Central memory CD4-positive, alpha-beta T cell (primary cell): ENCODE measurements around the gene PITRM1.

ENCODE experiments used
- DNase-seq: peaks from one replicate; pipeline ENCODE4 v3.0.0; 2022

PITRM1 gene

DNA sequence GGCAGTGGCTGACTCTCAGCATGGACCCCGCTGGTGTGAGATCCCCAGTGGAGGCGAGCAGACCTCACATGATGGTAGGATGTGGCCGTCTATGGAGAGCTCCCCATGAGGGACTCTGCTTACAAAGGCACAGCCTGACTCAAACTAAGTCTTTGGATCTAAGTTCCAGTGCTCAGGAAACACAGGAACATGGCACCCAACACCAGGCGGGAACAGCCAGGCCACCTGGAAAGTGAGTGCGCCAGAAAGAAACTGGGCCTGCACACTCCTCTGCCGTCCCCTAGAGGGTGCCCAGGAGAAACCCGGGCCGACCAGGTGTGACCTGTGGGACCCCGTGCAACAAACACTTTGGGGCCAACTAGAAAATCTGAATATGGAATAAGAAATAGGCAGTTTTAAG lies 10.0 kb downstream of the PITRM1 start:
- DNase-seq, result no peak

DNA sequence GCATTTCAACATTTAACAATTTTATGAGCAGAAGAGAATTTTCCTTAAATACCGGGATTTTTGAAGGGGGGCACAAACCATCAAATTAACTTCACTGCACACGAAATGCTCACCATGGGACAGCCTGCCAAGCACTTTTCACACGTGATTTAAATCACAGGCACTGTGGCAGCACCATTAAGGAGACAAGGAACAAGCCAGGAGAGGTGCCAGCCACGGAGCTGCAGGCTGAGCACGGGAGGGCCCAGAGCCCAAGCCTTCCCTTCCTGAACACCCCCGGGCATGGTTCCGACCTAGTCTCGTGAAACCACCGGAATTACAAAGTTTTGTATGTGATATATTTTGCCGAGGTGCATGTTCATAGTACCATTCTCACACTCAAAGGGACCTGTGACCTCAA lies 13.4 kb downstream of the PITRM1 start:
- DNase-seq, result no peak

DNA sequence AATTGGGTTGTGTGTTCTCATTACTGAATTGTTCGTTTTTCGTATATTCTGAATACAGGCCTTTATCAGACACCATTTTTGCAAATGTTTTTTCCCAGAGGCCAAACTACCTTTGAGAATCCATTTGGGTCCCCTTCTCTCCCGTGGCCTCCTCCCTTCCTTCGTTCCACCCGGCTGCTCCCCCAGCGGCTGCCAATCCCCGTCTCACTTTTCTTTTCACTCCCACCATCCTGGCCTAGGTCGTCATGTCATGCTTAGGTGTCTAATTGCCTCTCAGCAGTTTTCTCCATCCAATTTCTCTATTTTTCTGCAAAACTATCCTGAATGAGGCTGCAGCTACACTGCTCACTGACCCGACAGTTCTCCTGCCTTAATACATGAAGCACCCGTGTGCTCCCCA lies 17.9 kb downstream of the PITRM1 start:
- no peak for DNase-seq

DNA sequence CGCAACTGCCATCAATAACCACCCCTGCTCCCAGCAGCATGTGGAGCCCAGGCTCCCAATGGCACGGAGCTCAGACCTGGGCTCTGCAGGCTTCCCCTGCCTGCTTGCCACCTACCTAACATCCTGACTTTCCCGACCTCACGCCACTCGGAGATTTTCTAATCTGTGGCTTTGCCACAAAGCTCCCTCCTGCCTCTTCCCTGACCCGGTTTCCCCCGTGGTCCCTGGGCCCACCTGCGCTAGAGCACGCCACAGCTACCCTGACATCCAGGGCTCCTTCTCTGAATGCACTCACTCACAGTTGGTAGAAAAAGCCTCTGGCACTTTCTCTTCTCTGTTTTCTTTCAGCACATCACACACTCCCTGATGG lies 20.0 kb downstream of the PITRM1 start:
- DNase-seq, result no peak

DNA sequence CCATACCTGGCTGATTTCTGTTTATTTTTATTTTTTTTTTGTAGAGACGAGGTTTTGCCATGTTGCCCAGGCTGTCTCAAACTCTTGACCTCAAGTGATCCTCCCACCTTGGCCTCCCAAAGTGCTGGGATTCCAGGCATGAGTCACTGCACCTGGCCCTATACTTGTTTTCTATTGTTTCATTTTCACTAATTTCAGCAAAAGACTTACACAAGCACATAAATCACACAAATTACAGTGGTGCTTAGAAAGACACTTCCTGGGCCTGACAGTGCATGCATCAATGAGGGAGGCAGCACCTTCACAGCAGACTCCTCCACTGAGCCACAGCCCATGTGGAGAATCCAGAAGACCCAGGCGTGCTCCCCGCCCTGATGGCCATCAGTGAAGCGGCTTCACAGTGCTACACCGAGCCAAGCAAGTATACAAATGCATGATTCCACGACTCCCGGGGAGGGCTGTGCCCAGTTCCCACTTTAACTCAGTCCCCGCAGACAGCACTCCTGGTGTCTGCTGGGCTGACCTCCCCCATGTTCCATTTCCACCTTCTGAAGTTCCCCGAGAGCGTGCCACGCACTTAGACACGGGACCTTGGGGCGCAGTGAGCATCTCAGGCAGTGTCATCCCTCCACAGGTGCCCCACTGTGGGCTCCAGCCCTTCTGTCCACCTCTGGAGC lies 20.6 kb downstream of the PITRM1 start:
- no peak for DNase-seq

DNA sequence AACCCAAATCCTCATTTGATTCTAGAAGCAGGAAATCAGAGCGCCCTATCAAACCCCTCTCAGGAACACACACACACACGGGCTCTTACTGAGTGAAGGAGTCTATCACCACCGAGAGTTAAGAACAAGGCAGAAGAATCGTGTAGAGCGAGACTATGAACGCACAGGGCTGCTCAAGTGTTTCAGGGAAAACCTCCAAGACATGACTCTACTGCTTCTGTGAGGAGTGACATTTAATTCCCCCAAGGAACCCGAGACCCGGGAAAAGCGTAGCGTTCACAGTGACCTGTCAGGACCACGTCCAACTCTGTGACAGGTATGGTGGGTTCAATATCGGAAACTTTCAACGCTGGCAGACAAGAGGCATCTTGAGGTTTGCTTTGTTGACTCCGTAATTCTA lies 21.6 kb downstream of the PITRM1 start:
- no peak for DNase-seq

DNA sequence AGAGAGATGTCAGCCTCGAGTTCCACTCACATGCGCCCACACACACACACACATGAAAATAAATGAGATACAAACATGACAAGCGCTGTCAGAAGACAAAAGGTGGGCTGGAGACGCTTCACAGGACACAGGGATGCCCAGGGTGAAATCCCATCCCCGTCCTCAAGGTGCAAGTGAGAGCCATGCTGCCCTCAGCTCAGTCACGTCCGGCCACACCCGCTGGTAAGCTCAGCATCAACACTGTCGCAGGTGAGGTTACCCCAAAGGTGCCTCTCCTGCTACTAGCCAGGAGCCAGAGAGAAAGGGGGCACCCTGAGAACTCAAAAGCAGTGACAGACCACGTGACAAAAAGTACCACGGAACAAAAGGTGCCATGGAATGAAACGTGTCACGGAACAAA lies 22.2 kb downstream of the PITRM1 start:
- no peak for DNase-seq

DNA sequence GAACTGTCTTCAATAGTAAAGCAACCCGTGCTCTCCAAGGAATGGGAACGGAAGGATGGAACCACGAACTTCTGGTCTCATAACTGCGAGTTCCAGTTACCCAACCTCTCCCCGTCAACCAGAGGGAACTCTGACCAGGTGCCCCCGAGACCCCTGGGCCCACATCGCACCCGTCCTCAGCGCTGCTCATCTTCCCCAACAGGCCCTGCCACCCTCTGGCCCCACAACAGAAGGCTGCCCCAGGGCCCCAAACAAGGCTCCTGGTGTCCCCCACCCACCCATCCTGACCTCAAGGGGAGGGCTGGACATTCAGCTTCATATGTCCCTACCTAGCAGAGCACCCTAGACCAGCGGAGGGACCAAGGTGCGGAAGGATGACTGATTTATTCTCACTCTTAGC lies 22.7 kb downstream of the PITRM1 start:
- no peak for DNase-seq

DNA sequence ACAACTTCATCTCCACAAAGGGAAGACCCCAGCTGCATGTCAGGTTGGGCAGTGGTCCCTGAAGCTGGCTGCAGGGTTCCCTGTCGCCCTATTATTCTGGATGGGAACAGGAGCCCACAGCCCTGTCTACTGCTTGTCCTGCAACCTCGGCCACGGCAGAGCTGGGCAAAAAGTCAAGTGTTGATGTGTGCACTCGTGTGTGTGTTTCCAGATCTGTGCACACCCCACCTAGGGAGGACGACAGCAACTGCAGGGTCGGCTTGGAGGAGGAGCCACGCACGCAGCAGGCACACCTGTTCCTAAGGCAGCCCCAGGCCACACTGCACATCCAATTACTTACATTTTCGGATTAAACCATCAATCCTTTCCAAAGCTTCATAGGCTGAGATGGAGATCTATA lies 23.6 kb downstream of the PITRM1 start:
- no peak for DNase-seq

DNA sequence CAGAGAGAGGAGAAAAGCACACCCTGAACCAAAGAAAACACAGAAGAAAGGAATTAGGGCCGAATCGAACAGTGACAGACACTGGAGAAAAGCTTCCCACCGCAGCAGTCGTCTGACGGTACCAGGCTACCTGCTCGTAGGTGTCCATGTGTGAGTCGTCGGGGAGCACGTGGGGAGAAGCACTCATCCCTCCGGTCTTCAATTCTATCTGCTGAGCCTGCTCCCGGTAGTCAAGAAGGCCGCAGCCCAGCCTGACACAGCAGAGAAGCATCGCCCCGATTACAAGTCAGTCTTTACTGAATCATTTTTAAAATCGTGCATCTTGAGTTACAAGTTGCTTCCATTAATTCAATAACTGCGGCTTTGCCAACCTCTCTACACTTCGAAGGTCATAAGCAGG lies 24.5 kb downstream of the PITRM1 start:
- no peak for DNase-seq

DNA sequence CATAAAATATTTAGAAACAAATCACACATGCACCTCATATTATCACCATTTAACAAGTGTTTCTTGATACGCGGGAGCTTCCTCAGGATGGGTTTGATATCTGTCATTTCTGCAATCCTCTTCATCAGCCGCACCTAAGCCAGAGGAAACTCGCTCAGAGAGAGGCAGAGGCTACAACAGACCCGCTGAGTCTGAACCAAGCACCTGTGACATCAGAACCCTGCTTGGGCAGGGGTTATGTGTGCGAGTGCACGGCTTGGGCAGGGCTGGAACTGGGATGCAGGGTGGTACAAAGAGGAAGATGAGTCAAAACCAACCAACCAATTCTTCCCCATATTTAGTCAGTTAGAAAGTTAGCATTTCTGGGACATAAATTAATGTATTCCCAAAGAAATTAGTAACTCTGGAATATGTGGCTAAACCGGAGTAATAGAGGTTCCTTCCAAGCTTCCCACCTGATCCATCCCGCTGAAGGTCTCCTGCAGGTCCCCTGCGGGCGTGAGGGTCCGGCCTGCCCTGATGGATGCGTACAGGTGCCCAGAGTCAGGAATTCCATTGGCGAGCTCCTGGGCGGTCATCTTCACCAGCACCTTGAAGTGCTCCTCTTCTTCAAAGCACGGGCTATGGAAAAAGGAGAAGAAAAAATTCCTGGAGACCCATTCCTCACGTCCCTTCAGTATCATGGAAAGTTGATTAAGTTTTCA lies 25.3 kb downstream of the PITRM1 start:
- DNase-seq, result no peak

DNA sequence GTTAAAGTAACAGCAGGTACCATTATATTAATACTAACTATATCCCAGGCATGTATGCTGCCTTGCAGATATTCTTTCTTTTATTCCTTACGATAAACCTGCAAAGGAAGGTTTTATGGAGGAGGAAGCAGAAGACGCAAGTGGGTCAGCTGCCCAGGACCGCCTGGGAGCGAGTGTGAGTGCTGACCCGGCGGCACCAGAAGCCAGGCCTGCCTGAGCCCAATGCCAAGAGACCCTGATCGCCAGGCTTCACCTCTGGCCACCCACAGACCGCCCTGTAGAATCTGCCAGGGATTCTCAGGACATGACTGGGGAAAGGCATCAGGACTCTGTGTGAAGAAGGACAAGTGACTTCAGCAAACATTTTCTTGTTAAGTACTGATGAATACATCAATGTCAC lies 26.3 kb downstream of the PITRM1 start:
- no peak for DNase-seq

DNA sequence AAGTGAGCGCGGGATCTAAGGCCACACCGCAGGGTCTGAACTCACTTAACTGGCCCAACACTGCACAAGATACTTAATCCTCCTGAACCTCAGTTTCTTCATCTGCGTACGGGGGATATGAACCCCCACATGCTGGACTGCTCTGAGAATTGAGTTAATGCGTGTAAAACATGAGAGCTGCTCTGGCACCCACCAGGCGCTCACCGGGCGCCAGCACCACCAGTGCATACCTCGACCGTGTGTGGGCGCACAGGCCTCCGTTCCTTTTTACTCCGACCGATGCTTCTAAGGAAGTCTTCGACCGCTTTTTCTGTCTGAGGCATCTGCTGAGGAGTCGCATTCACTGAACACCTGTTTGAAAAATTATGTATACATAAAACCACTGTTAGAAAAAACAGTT lies 27.2 kb downstream of the PITRM1 start:
- no peak for DNase-seq

DNA sequence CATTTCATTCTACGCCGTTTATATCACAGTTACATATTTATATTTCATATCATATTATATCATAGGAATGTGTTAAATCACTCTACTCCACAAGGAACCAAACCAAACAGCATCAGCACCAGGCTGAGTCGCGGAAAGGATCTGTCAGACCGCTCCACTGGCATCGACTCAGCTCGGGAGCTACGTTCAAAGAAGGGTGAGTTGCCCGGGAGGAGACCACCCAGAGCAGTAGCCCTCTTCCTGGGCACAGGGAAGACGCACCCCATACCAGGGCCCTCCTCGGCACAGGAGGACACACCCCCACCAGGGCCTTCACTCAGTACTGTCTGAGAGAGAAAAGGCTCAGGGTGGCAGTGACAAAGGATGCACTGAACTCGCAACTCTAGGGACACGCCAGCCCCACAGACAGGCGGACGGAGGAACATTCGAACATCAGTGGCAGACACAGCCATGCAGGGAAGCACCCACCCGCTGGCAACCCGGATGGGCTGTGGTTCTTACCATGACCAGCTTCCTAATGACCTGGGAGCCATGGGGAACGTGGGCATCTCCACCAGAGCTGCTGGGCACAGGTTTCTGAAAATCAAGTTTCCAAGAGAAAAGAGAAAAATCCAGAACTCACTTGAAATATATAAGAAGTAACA lies 28.7 kb downstream of the PITRM1 start:
- no peak for DNase-seq

DNA sequence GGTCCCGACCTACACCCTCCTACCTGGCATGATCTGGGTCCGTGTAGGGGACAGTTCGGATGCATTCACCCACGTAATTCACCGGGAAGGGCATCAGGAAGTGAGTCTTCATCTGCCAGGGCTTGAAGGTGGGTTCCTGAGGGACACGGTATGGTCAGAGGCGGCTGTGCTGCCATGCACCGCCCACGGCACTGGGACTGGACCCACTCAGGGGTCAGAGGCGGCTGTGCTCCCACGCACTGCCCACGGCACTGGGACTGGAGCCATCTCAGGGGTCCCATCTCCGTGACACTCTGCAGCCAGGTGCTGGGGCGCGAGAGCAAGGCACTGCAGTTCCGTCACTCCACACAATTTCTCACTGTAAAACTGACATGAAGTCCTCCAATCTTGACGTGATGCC lies 29.2 kb downstream of the PITRM1 start:
- no peak for DNase-seq

DNA sequence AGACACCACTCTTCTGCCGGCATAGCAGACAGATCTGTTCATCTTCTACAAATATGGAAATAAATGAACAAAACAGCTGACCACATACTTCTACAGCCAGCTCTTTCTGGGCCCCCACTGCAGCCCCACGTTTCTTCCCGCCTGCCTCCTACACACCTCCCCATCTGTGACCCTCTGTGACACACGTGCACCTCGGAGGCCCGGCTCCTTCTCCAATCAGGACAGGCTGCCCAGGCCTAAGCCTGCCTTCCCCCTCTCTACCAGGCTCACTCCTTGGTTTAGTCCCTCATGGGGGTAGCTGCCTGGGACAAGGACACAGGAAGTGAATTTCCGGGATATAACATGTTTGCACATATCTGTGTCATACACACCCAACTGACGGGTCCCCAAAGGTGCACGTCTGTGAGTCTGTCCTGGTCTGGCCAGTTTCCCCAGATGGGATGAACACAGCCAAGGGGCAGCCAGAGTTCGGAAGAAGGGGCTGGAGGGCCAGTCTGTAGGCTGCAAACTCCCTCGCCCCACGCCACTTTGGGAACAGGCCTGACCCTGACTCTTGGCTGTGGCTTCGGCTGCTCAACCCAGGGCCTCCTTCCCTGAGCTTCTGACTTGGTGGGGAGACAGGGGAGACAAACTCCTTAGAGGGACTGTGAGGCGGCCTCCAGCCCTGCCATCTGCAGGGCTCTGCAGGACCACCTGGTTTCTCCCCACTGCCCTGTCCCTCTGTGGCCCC lies 30.3 kb downstream of the PITRM1 start:
- no peak for DNase-seq

DNA sequence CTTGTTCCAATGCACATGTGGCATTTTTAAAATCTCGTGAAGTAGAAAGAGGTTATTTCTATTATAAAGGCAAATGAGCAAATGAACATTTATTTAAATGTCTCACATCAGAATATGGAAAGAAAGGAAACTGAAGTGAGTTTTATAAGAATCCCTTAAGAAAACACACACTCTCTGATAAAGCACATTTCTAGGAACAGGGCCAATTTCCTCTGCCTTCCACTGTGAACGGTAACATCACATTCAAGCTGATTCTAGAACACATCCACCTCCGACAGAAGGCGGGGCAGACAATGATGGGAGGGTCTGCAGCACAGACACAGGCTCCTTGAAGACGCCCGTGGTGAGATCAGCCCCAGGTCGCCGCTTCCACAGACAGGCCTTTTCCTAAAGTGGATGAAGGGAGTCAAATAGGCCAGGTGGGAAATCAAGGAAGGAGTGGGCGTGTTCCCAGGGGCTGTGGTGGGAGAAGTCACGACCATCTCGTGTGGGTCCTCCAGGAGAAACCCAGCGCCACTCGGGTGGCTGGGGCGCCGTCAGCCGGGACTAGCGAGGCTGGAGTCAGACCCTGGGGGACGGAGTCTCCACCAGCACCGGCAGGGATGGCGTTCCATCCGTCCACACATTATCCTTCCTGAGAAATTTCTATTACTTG lies 31.1 kb downstream of the PITRM1 start:
- no peak for DNase-seq

DNA sequence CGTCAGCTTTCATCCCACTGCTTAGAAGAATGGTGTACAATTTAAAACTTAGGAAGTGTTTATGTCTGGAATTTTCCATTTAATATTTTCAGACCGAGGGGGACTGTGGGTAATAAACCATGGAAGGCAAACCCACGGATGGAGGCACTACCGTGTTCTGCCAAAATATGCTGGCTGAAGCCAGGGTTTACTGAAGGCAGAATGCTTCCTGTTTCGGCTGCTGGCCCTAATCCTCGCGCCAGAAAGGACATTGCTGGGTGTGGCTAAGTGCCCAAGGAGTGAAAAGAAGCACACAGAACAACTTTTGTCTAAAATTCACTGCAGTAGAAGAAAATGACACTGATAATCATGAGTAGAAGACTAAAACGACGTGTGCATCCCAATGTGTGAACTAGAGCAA lies 32.3 kb downstream of the PITRM1 start:
- no peak for DNase-seq

DNA sequence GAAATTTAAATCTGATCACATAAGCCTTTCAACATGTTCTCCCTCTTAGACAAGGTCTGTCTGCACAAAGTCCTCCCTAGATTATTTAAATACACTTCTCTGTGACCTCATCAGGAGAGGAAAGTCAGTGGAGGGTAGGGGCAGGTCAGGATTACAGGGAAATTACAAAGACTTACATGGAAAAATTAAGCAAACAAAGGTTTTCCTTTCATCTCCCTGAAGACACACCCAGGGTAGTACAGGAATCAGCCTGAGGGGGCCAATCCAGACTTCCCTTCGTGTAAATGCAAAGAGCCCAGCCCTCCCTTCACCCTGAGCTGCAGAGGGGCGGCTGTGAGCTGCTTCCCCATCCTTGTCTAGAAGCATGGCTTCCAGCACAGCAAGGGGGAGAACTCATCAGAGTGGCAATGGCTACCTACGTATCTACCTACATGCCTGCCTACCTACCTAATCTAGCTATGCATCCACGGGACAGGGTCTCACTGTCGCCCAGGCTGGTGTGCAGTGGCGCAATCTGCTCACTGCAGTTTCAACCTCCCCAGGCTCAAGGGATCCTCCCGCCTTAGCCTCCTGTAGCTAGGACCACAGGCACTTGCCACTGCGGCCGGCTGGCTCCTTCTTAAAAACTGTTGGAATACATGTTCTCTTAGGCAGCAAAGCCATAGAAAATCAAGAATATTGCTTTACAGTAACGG lies 33.2 kb downstream of the PITRM1 start:
- DNase-seq, result no peak

DNA sequence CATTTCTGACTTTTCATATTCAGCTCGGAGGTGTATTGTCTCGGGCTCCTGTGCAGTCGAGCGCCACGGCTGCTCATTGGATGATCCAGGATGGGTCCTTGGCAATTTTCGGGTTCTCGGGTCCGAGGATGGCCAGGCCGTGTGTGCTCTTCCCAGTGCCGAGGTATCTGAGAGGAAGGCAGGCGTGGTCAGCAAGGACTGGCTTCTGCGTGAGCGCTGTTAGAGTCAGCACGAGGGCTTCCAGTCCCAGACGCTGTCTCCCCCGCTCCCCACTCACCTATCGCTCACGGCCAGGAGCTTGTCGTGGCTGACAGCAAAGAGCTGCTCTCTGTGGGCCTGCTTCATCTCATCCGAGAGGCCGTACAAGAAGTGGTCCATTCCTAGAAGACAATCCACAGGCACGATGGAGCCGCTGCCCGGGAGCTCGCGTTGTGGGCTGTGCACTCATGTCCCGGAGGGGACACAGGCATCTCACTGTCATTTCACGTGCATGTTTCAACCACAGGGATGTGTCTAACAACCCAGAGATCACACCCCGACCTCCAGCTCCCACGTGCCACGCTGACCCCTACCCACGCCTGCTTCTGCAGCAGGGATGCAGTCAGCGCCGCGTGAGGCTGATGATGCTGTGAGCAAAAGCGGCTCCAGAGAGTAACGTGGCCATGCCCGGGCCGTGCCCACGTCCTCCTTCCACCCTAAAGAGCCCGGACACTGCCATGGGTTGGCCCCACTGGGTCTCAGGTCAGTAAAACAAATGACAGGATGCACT lies 34.4 kb downstream of the PITRM1 start:
- no peak for DNase-seq

DNA sequence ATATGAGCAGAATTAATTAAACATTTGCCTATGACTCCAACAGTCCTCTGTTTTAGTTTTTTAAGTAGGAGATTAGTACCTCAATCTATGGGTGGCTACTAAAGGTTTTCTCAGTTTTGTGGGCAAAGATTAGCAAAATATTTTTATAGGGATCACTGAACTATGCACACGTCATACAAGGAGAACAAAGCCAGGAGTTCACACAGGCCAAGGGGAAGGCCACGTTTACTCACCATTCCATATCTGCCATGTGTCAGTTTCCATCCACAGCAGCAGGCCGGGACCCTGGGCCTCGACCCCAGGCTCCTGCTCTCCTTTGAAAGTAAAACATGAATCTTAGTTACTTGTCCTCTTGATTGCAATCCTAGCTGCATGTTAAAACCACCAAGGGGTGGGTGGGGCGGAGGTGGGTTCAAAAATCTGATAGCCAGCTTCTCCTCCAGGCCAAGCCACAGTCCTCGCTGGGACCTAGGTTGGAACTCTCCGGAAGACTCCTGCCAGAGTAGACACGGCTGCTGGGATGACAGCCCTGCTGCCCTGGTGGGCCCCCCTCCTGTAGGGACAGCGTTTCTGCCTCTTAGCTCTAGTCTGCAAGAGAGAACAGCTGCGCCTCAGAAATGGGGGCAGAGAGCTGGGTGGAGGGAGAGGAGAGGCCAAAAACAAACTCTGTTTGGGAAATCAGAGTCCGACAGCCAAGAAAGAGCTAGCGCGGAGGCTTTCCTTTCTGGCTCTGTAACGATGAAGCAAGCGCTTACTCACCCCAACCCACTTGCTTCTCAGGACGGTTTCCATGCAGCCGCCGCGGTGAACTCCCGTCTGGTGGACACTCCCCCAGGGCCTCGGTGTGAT lies 35.6 kb downstream of the PITRM1 start:
- DNase-seq, result no peak
